ENCODE data around the gene CELSR2.

The CELSR2 gene

DNA sequence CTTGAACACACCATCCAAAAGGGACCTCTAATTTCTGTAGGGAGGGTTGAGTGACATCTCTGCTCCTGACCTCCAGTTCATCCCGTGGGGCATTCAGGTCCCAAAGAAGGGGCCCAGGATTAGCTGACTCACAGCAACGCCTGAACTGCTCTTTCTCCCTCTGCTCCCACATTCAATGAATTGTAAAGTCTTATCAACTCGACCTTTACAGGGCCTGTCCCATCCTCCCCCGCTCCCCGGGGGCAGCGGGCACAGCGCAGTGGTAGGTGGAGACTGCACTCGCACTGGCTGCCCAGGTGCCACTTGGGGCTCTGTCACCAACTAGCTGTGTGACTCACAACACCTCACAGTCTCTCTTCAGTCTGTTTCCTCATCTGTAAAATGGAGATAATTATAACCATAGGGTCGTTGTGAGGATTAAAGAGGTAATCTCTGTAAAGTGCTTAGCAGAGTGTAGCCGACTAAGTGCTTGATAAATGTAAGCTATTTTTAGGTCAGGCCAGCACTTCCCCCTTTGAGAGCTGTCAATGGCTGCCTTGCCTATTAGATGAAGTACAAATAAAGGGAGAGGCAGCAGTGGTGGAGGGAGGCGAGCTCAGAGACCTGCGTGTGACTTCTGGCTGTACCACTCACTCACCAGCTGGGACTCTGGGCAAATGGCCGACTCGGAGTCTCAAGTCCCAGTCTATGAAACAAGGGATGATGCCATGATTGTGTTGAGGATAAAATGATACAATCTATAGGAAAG, 58.1 kb downstream of the CELSR2 start:
- no peak for DNase-seq

DNA sequence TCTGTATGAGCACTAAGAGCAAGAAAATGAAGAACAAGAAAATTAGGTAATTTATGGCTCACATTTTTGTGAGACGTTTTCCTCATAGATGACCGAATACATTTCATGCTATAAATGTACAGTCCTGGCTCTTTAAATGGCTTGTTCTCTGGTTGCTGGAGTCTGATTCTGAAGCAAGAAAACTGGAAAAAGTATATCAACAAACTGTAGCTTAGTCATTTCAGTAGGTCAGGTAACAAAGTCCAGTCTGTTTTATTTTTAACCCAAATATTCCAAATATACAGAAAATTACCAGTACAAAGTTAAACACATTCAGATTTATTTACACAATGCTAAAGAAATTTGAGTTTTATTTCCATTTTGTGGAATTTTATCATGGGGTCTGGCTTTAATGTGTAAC, 60.0 kb downstream of the CELSR2 start:
- no peak for DNase-seq

GRCh38 chr1:109312246-109312645, 62.9 kb downstream of the CELSR2 start:
- no peak for DNase-seq

GRCh38 chr1:109312978-109313775, 63.8 kb downstream of the CELSR2 start:
- DNase-seq: no peak

- DNase-seq: no peak
Observed at GRCh38 chr1:109314795-109315194, 65.5 kb downstream of the CELSR2 start.

- no peak for DNase-seq
Observed at GRCh38 chr1:109315288-109315687, 65.9 kb downstream of the CELSR2 start.

DNA sequence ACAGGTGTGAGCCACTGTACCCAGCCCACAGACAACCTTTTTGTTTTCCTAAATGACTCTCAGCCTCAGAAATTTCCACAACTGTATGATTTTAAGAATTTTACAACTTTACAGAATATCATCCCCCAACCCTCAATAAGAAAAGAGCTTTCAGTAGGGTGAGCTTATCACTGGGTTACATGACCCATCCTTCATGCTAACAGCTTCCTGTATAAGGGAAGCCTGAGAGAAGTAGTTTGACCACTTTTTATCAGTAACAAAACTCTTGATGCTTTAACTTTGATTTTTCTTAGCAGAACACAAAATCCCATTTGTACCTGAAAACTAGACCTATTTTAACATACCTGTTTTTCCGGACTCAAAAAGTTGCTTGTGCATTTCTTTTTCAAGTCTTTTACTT, 67.2 kb downstream of the CELSR2 start:
- DNase-seq: no peak

DNA sequence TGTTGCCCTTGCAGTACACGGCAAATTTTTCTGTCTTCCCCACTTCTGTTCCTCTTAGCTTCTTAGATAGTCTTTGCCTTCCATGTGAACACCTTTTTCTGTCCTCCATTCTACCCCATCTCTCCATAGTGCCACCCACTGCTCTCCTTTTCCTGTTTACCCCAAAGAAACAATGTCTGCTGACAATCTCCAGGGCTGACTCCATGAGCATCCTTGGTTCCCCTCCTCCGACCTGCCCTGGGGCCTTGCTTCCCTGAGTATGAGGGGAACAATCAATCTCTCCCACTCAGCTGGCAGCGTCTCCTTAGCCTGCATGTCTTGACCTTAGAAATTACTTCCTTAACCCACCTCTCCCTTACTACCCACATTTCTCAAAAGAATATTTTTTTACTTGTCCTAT, 69.8 kb downstream of the CELSR2 start:
- no peak for DNase-seq

GRCh38 chr1:109322974-109323373, 73.6 kb downstream of the CELSR2 start:
- no peak for DNase-seq

Data from activated CD4-positive, alpha-beta T cell treated with anti-CD3 and anti-CD28 coated beads, Interleukin-2, amount 50 U/mL, for 48 hours (primary cell).